Sigmoid colon (tissue), 4 donors: ENCODE measurements around the gene FLT1.

Experiments used
- EP300 ChIP-seq, 4 donors: sonication (generic); formaldehyde crosslinking; IDR thresholded peaks; one replicate each; pipeline ENCODE4 v1.6.1; 2017; ENCODE audit warnings: antibody characterized with exemption in 4 of 4
- POLR2A ChIP-seq, 2 donors: fragments of 450-650 bp; IDR thresholded peaks; one replicate each; pipeline ENCODE4 v1.6.1; 2016; ENCODE audit warnings: antibody characterized with exemption in 2 of 2, mild to moderate bottlenecking in 2 of 2, moderate library complexity in 2 of 2
- POLR2AphosphoS5 ChIP-seq, 4 donors: sonication (generic); formaldehyde crosslinking; IDR thresholded peaks; one replicate each; pipeline ENCODE4 v1.6.1; 2017; ENCODE audit warnings: antibody characterized with exemption in 4 of 4
- TF ChIP-seq, protein P1 (sequence below), 4 experiments: fragments of 450-650 bp in 3 of 4; fragments of 200-600 bp in 1 of 4; IDR thresholded peaks; one replicate each; pipeline ENCODE4 v1.5.1; 2016 to 2019; ENCODE audit warnings: antibody characterized with exemption in 4 of 4, mild to moderate bottlenecking in 3 of 4, moderate library complexity in 2 of 4

DNA sequence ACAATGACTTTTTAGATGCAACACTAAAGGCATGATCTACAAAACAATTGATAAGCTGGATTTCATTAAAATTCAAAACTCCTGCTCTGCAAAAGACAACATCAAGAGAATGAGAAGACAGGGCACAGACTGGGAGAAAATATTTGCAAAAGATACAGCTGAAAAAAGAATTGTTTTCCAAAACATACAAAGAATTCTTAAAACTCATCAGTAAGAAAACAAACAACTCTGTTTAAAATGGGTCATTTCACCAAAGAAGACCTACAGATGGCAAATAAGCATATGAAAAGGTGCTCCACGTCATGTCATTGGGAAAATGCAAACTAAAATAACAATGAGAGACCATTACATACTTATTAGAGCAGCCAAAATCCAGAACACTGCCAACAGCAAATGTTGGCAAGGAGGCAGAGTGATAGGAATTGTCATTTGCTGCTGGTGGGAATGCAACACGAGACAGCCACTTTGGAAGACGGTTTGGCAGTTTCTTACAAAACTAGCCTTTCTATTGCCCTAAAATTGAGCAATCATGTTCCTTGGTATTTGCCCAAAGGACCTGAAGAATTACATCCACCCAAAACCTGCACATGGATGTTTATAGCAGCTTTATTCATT lies 39.2 kb downstream of the FLT1 start:
- no peak for TF ChIP-seq POLR2A (IDR thresholded peaks at IDR 0.05)
- TF ChIP-seq, protein P1, sequence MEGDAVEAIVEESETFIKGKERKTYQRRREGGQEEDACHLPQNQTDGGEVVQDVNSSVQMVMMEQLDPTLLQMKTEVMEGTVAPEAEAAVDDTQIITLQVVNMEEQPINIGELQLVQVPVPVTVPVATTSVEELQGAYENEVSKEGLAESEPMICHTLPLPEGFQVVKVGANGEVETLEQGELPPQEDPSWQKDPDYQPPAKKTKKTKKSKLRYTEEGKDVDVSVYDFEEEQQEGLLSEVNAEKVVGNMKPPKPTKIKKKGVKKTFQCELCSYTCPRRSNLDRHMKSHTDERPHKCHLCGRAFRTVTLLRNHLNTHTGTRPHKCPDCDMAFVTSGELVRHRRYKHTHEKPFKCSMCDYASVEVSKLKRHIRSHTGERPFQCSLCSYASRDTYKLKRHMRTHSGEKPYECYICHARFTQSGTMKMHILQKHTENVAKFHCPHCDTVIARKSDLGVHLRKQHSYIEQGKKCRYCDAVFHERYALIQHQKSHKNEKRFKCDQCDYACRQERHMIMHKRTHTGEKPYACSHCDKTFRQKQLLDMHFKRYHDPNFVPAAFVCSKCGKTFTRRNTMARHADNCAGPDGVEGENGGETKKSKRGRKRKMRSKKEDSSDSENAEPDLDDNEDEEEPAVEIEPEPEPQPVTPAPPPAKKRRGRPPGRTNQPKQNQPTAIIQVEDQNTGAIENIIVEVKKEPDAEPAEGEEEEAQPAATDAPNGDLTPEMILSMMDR (IDR thresholded peaks at IDR 0.05): no peak
- no peak for TF ChIP-seq POLR2AphosphoS5 (IDR thresholded peaks at IDR 0.05)
- no peak for TF ChIP-seq EP300 (IDR thresholded peaks at IDR 0.05)
